GM18517 (cell line): ENCODE data around the gene ACTA1.
A peak's percentile ranks its signal among the peaks of the same experiment; 100 is the strongest.
"Not testable (repeated sequence)": the region's sequence is repeated elsewhere in the genome, so short reads cannot be mapped to it uniquely, and the experiment has no call there.

ENCODE experiments used
- ATAC-seq: cut with Tn5 transposase; IDR thresholded peaks from one replicate; pipeline ENCODE4 v1.9.1; 2021; ENCODE audit warnings: mild to moderate bottlenecking, moderate library complexity; ENCODE audit not compliant: unreplicated experiment

Gene ACTA1

DNA sequence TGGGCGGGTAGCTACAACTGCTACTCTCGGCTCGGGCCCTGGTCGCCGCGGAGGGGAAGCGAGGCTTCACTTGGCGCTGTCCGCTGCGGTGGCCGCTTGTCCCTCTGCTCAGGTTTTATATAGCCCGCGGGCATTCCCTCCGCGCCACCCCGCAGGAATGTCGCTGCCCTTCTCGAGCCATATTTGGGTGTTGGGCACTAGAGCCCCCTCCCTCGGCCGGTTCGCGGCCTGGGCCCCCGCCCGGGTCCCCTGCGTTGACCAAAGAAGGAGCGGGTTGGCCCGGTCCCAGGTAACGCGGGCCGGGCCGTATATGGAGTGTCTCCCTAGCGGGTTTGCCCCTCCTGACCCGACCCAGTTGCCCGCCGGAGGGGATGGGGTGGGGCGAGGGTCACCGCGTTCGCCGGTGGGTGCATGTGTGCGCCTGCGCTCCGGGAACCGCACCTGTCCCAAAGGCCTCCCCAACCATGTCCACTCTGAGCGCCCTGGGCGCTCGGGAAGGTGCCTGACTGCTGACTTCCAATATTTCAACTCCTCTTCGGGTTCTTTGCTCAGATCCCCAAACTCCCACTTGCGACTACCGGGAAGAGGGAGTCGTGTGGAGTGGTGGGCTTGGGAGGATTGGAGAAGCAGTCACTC lies at the start of gene ACTA1:
Gene ACTA1 (minus strand): TSS at position 90 of the 636 bp plus-strand sequence. CDS start 979 bp downstream, outside the sequence.
- no peak for ATAC-seq

DNA sequence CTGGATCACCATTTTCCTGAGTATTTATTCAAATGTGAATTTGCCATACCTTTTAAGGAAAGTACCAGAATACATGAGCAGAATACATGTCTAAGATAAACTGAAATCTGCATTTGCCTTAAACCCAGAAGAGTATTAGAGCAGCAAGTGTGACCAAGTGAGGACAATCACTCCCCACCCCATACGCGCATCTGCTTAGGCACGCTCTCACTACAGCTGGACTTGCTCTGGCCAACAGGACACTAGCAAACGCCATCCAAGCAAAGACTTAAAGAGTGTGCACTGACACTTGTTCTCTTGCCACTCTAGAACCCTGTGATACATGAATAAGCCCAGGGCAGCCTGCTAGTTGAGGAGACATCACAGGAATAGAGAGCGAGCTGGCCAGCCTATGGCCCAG lies 48.6 kb upstream of the ACTA1 start:
- no peak for ATAC-seq

- no peak for ATAC-seq
Observed at GRCh38 chr1:229480495-229480894, 46.6 kb upstream of the ACTA1 start.

DNA sequence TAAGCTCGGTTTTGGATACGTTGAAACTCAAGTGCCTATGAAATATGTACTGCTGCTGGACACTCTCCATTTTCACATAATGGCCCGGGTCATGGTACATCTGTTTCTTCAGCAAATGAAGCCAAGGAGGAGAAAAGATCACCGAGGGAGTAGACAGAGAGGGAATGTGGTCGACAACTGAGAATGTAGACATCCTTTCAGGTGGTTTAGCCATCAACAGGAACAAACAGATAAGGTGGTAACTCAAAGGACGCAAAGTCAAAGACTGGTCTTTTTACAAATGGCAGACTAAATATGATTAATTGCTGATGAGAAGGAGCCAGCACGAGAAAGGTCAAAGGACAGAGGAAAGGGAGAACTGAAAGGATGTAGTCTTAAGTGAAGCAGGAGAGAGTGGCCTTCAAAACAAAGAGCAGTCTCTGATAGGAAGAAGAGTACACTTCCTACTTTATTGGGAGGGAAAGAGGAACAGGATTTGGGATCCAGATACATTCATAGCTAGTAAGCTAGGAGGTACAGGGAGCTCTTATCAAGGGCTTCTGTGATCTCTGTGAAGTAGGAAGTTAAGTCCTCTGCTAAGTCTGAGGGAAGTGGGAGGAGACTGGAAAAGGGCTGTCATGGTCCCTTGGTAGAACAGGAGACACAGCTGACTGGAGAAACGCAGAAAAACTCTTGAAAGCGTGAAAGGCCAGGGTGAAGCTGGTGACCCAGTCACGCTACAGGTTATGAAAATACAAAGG lies 45.9 kb upstream of the ACTA1 start:
- peak; percentile 62 for ATAC-seq

DNA sequence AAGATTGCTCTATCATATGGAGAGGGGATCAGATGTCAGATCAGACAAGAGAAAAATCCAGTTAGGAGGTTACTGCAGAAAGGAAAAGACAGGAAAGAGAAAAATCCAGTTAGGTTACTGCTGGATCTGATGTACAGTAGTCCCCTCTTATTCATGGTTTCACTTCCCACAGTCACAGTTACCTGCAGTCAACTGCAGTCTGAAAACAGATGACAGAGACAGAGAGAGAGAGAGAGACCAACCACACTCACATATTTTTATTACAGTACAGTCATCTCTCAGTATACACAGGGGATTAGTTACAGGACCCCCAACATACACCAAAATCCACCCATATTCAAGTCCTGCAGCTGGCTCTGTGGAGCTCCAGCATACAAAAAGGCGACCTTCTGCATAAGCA lies 45.0 kb upstream of the ACTA1 start:
- ATAC-seq: peak; percentile 78

- ATAC-seq: not testable (repeated sequence)
Observed at GRCh38 chr1:229475859-229476258, 42.0 kb upstream of the ACTA1 start.

GRCh38 chr1:229474509-229474908 lies 40.6 kb upstream of the ACTA1 start:
- ATAC-seq: no peak

DNA sequence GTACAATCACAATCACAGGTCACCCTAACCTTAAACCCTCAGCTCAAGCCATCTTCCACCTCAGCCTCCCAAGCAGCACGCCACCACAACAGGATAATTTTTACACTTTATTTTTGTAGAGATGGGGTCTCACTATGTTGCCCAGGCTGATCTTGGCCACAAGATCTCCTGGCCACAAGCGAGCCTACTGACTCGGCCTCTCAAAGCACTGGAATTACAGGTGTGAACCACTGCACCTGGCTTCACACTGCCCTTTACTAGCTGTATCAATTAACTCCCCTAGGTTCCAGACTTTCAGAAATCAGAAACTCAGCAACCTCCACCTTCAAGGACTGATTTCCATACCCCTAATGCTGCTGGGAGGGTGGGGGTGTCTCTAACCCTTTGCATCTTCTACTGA lies 37.3 kb upstream of the ACTA1 start:
- no peak for ATAC-seq

DNA sequence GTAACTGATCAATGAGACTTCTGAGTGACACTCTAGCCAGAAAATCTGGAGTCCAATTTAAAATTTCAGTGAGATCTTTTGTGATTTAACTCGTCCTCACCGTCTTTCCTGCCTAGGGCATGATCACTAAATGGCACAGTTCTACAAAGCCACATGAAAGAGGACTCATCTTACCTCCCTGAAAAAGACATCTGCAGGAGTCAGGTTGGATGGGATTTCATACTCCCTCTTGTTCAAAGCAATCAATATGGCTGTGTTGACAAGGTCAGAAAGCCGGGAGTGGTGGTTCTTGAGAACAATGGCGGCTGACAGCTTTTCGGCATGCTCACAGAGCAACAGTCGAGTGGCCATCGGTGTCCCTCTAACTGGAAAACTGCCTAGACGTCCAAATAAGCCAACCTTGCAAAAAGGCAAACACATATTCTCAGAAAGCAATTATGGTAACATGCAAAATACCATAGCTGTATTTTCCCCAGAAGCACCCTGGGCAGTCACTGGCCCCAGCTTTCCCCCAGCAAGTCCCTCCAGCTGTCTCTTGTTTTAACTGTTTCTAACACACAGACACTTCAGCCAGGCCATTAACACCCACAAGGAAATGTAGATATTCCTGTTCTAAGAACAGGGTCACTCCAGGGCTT lies 36.6 kb upstream of the ACTA1 start:
- no peak for ATAC-seq

DNA sequence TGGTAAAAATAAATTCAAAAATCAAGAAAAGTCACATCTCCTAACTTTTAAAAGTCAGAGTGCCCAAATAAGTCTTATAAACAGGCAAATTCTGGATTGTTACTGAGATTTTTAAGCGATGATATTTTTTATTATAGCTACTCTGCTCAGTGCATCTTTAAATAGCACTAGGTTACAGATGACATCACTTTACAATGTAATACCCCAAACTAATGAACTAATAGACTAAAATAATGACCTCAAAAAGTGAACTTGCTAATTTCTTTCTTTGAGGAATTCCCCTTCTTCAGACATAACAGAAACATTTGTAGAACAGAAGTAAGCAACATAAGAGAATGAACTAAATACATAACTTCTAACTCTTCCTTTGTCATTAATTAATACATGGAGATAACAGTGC lies 33.0 kb upstream of the ACTA1 start:
- no peak for ATAC-seq

DNA sequence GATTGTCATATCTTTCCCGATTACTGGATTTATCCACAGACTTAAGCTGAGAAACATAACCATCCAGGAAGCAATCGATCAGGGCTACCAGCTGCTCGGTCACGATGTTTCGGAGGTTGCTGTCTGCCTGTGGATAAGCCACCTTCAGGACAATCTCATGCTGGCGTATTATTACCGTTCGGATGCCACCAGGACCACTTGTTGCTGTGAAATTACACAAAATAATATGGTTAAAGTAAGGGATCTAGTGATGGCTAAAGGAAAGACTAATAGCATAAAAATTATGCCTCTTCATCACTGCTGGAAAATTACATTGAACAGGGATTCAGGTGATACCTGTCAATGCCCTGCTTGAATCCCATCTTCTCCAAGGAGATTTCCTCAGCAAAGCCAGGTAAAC lies 30.8 kb upstream of the ACTA1 start:
- no peak for ATAC-seq

GRCh38 chr1:229461032-229461668 lies 27.3 kb upstream of the ACTA1 start:
- no peak for ATAC-seq

GRCh38 chr1:229459815-229460214 lies 25.9 kb upstream of the ACTA1 start:
- no peak for ATAC-seq

GRCh38 chr1:229457436-229457835 lies 23.5 kb upstream of the ACTA1 start:
- ATAC-seq: no peak

DNA sequence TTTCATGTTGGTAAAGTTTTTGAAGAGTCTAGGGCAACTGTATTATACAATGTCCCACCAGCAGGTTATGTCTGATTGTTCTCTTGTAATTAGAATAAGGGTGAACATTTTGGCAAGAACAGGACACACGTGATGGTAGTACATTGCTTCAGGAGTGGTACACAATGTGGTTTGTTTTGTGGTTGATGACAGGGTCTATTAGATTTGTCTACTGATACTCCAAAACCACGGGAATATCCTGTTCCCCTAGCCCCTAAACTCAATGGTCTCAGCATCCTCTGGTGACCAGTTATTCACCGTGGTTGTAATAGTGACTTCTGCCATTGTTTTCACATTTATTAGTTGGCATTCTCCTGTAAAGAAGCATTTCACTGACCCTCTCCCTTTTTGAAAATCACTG lies 22.1 kb upstream of the ACTA1 start:
- ATAC-seq: no peak

GRCh38 chr1:229454056-229454455 lies 20.2 kb upstream of the ACTA1 start:
- no peak for ATAC-seq

DNA sequence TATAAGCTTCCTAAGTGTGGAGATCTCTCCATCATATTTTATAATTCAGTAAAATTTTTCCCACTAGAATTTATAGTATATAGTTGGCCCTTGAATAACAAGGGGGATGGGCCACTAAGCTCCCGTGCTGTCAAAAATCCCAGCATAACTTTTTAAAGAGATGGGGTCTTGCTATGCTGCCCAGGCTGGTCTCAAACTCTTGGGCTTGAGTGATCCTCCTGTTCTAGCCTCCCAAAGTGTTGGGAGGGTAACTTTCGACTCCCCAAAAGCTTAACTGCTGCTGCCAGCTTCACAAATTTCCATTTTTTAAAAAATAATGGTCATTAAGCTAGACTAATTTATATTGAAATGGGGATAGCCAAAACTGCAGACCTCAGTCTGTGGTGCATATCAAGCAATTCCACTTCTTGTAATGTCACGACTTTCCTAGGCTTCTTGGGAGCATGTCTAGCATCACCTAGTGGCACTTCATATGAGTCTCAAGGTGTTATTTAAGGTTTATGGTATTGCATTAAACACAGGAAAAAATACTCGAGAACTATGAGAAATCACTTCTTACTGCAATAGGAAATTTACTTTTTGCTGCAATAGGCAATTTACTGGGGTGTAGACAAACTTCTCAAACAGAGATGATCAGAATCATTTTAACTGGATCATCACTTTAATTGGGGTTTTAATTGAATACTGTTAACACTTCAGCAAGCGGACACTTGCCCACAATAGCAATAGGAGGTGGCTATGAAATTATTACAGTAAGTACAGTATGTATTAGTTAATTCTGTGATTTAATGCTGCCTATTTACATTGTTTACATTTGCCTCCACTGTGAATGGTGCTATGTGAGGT lies 19.3 kb upstream of the ACTA1 start:
- ATAC-seq: no peak

GRCh38 chr1:229448845-229449244 lies 15.0 kb upstream of the ACTA1 start:
- no peak for ATAC-seq

DNA sequence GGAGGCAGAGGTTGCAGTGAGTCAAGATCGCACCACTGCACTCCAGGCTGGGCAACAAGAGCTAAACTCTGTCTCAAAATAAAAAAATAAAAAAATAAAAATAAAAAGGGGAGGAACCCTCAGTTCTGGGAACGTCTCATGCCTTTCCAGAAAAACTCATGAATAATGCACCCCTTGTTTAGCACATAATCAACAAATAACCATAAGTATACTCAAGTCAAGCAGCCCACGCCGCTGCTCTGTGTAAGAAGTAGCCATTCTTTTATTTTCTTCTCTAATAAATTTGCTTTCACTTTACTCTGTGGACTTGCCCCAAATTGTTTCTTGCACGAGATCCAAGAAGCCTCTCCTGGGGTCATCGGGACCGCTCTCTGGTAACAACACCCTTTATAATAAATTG lies 14.5 kb upstream of the ACTA1 start:
- ATAC-seq: no peak

GRCh38 chr1:229447809-229448252 lies 13.9 kb upstream of the ACTA1 start:
- no peak for ATAC-seq

GRCh38 chr1:229445828-229446227 lies 11.9 kb upstream of the ACTA1 start:
- ATAC-seq: no peak
